HepG2 (cell line): Measurements from ENCODE around the gene ENO3. TPM values are rescaled to one million over a fixed set of nuclear protein-coding genes. Genes with fewer than 3 reads are reported as not detected.

Experiments used
- AKAP8 ChIP-seq: sonication (generic); formaldehyde crosslinking; IDR thresholded peaks from 2 replicates; pipeline ENCODE4 v1.5.1; 2020; ENCODE audit warnings: mild to moderate bottlenecking, missing genetic modification reagents
- BORCS8-MEF2B ChIP-seq: sonication (generic); formaldehyde crosslinking; IDR thresholded peaks from 2 replicates; pipeline ENCODE4 v1.8.0; 2022; ENCODE audit warnings: mild to moderate bottlenecking, missing genetic modification reagents
- HNRNPLL ChIP-seq: fragments of 200-400 bp; formaldehyde crosslinking; IDR thresholded peaks from 2 replicates; pipeline ENCODE4 v1.6.1; 2017; ENCODE audit warnings: mild to moderate bottlenecking, low read depth, low read length; ENCODE audit not compliant: poor library complexity, severe bottlenecking
- NFYB ChIP-seq: sonication (generic); formaldehyde crosslinking; IDR thresholded peaks from 2 replicates; pipeline ENCODE4 v1.4.0; 2020; ENCODE audit warnings: missing genetic modification reagents
- SKIL ChIP-seq: sonication (generic); formaldehyde crosslinking; IDR thresholded peaks from 2 replicates; pipeline ENCODE4 v1.8.0; 2022; ENCODE audit warnings: missing genetic modification reagents, mild to moderate bottlenecking, moderate library complexity, borderline replicate concordance
- SMARCC2 ChIP-seq: fragments of 450-650 bp; IDR thresholded peaks from 2 replicates; pipeline ENCODE4 v1.6.1; 2017; ENCODE audit warnings: antibody characterized with exemption, mild to moderate bottlenecking
- SOX5 ChIP-seq: IDR thresholded peaks from 2 replicates; pipeline ENCODE4 v1.6.1; 2016; ENCODE audit warnings: borderline replicate concordance
- SOX6 ChIP-seq, 2 experiments: fragments of 450-650 bp in 1 of 2; sonication (generic) in 1 of 2; formaldehyde crosslinking in 1 of 2; IDR thresholded peaks; 2 replicates each; pipeline versions ENCODE4 v1.4.0 to v1.6.1; 2017 to 2020; ENCODE audit warnings: antibody characterized with exemption in 1 of 2, mild to moderate bottlenecking in 1 of 2, missing genetic modification reagents in 1 of 2
- TAF1 ChIP-seq: sonication (generic); formaldehyde crosslinking; IDR thresholded peaks from 2 replicates; pipeline ENCODE4 v1.4.0; 2020; ENCODE audit warnings: missing genetic modification reagents
- TCF12 ChIP-seq, 2 experiments: fragments of 450-650 bp in 1 of 2; sonication (generic) in 1 of 2; formaldehyde crosslinking in 1 of 2; IDR thresholded peaks; 2 replicates each; pipeline versions ENCODE4 v1.6.1 to v1.8.0; 2017 to 2022; ENCODE audit warnings: antibody characterized with exemption in 1 of 2, mild to moderate bottlenecking in 1 of 2, missing genetic modification reagents in 1 of 2, moderate library complexity in 1 of 2
- TFDP1 ChIP-seq: IDR thresholded peaks from 2 replicates; pipeline ENCODE4 v1.6.1; 2016; ENCODE audit warnings: missing compliant biosample characterization, missing genetic modification reagents, borderline replicate concordance
- ZBED4 ChIP-seq: sonication (generic); formaldehyde crosslinking; IDR thresholded peaks from 2 replicates; pipeline ENCODE4 v1.4.0; 2020; ENCODE audit warnings: missing genetic modification reagents, borderline replicate concordance
- ZBTB39 ChIP-seq: sonication (generic); formaldehyde crosslinking; IDR thresholded peaks from 2 replicates; pipeline ENCODE4 v1.5.0; 2020; ENCODE audit warnings: missing genetic modification reagents
- ZNF20 ChIP-seq: sonication (generic); formaldehyde crosslinking; IDR thresholded peaks from 2 replicates; pipeline ENCODE4 v1.4.0; 2020; ENCODE audit warnings: mild to moderate bottlenecking, moderate library complexity, missing genetic modification reagents
- ZNF746 ChIP-seq: sonication (generic); formaldehyde crosslinking; IDR thresholded peaks from 2 replicates; pipeline ENCODE4 v1.8.0; 2022; ENCODE audit warnings: mild to moderate bottlenecking, missing genetic modification reagents
- ZNF772 ChIP-seq: sonication (generic); formaldehyde crosslinking; IDR thresholded peaks from 2 replicates; pipeline ENCODE4 v1.5.0; 2020; ENCODE audit warnings: mild to moderate bottlenecking, missing genetic modification reagents
- ZSCAN31 ChIP-seq: sonication (generic); formaldehyde crosslinking; IDR thresholded peaks from 2 replicates; pipeline ENCODE4 v1.5.0; 2020; ENCODE audit warnings: low read depth, mild to moderate bottlenecking, missing genetic modification reagents
- polyA plus RNA-seq, 8 experiments: library from polyadenylated mRNA; depleted of rRNA in 3 of 8; stranded (reverse) in 7 of 8; unstranded in 1 of 8; fragments of >200 nt; fragmentation: Illumina TruSeq in 4 of 8; extraction: Trizol in 4 of 8; gene quantifications; 2 replicates each; pipeline versions ENCODE4 v1.2.1 to v1.2.3, GENCODE V29; 2011 to 2016; ENCODE audit warnings: low read depth in 4 of 8, missing spikeins in 1 of 8, mixed read lengths in 1 of 8; ENCODE audit not compliant: insufficient read depth in 1 of 8
- total RNA-seq, 5 experiments: library from RNA; depleted of rRNA; stranded (reverse); fragments of >200 nt; fragmentation: Illumina TruSeq; extraction: Trizol; gene quantifications; 2 replicates each; pipeline ENCODE4 v1.2.3, GENCODE V29; 2016; ENCODE audit warnings: low read depth in 1 of 5

Gene ENO3
- total and polyA plus RNA-seq, 2 of the 13 experiments (the other 11 are each of a cell fraction or from before 2014, with no cell fraction given) = 59.8 to 69.8 TPM

- TF ChIP-seq TCF12 (IDR thresholded peaks at IDR 0.05) = no peak
- no peak for TF ChIP-seq TCF12 (CRISPR knock-in tag; IDR thresholded peaks at IDR 0.05)
- no peak for TF ChIP-seq SOX6 (IDR thresholded peaks at IDR 0.05)
- TF ChIP-seq SOX6 (CRISPR knock-in tag; IDR thresholded peaks at IDR 0.05) = peak; percentile 33
- TF ChIP-seq TFDP1 (CRISPR knock-in tag) = 0 out of 2 replicates have a peak, but pooled peaks have one; percentile 9
- no peak for TF ChIP-seq ZBED4 (CRISPR knock-in tag)
- peak; percentile 54; the same call in 1 of the 2 replicates for TF ChIP-seq ZNF746 (CRISPR knock-in tag)
- peak; percentile 74; the same call in 1 of the 2 replicates for TF ChIP-seq ZNF772 (CRISPR knock-in tag)
- TF ChIP-seq BORCS8-MEF2B = peak; percentile 62; the same call in 1 of the 2 replicates
- TF ChIP-seq SOX5 = no peak
- TF ChIP-seq SKIL (CRISPR knock-in tag) = peak; percentile 40; the same call in 1 of the 2 replicates
- TF ChIP-seq HNRNPLL = no peak
- TF ChIP-seq AKAP8 (CRISPR knock-in tag) = peak; percentile 72; the same call in 1 of the 2 replicates
- TF ChIP-seq ZSCAN31 (CRISPR knock-in tag) = 0 out of 2 replicates have a peak, but pooled peaks have one; percentile 58
- TF ChIP-seq ZBTB39 (CRISPR knock-in tag) = no peak
- 0 out of 2 replicates have a peak, but pooled peaks have one; percentile 7 for TF ChIP-seq NFYB
- TF ChIP-seq ZNF20 (CRISPR knock-in tag) = peak; percentile 63; the same call in 1 of the 2 replicates
- TF ChIP-seq SMARCC2 = no peak
- peak; percentile 81 for TF ChIP-seq TAF1 (CRISPR knock-in tag)
Measured at GRCh38 chr17:4948166-4948930, 2.6 kb upstream of the ENO3 start, which contains the start of gene PFN1 (continued).
